ENCODE data around the gene SPRYD7. TPM values are rescaled to one million over a fixed set of nuclear protein-coding genes. Genes with fewer than 3 reads are reported as not detected.

SPRYD7 gene
- total and polyA plus RNA-seq, 2 of the 13 experiments (the other 11 are each of a cell fraction or from before 2014, with no cell fraction given), result 2.7 to 5.9 TPM

GRCh38 chr13:49893591-49893990 lies 42.5 kb downstream of the SPRYD7 start (continued):
- TF ChIP-seq FOXP4 (CRISPR knock-in tag; IDR thresholded peaks at IDR 0.05) (peak; percentile 48; the same call in 1 of the 2 replicates), ZNF800 (CRISPR knock-in tag; IDR thresholded peaks at IDR 0.05) (0 out of 2 replicates have a peak, but pooled peaks have one; percentile 25), SOX5 (CRISPR knock-in tag; IDR thresholded peaks at IDR 0.05; ENCODE audit: borderline replicate concordance) (peak; percentile 50; the same call in 1 of the 2 replicates), MYC (CRISPR knock-in tag; IDR thresholded peaks at IDR 0.05; ENCODE audit: borderline replicate concordance) (0 out of 2 replicates have a peak, but pooled peaks have one; percentile 26), BCL6 (CRISPR knock-in tag; IDR thresholded peaks at IDR 0.05) (peak; percentile 92), NR2F2 (IDR thresholded peaks at IDR 0.05; ENCODE audit: borderline replicate concordance, low read depth) (peak; percentile 64), CBX5 (CRISPR knock-in tag; IDR thresholded peaks at IDR 0.05; ENCODE audit: borderline replicate concordance) (peak; percentile 70; the same call in 1 of the 2 replicates), KMT2B (CRISPR knock-in tag; IDR thresholded peaks at IDR 0.05) (no peak), MTA1 (CRISPR knock-in tag; IDR thresholded peaks at IDR 0.05; ENCODE audit: borderline replicate concordance) (no peak), HNRNPLL (IDR thresholded peaks at IDR 0.05; ENCODE audit: low read depth, low read length, poor library complexity, severe bottlenecking) (no peak), ATF4 (CRISPR knock-in tag; IDR thresholded peaks at IDR 0.05) (peak in 1 of 2 experiments; percentile 96; a peak in 2 of 4 replicates), NFYC (CRISPR knock-in tag; IDR thresholded peaks at IDR 0.05) (no peak), HDAC1 (CRISPR knock-in tag; IDR thresholded peaks at IDR 0.05) (peak; percentile 37; the same call in 1 of the 2 replicates), ZNF614 (CRISPR knock-in tag; IDR thresholded peaks at IDR 0.05; ENCODE audit: borderline replicate concordance) (0 out of 2 replicates have a peak, but pooled peaks have one; percentile 45), HOXA3 (CRISPR knock-in tag; IDR thresholded peaks at IDR 0.05) (0 out of 2 replicates have a peak, but pooled peaks have one; percentile 23), FOXK1 (CRISPR knock-in tag; IDR thresholded peaks at IDR 0.05; ENCODE audit: borderline replicate concordance, low read depth) (peak; percentile 56; the same call in 1 of the 2 replicates), RXRB (CRISPR knock-in tag; IDR thresholded peaks at IDR 0.05; ENCODE audit: borderline replicate concordance) (0 out of 2 replicates have a peak, but pooled peaks have one; percentile 37), ZNF503 (CRISPR knock-in tag; IDR thresholded peaks at IDR 0.05) (no peak), FOXO1 (CRISPR knock-in tag; IDR thresholded peaks at IDR 0.05) (peak; percentile 65), HNF1B (CRISPR knock-in tag; IDR thresholded peaks at IDR 0.05) (peak; percentile 66), HNF4A (CRISPR knock-in tag; IDR thresholded peaks at IDR 0.05) (peak; percentile 88), ZNF580 (CRISPR knock-in tag; IDR thresholded peaks at IDR 0.05; ENCODE audit: borderline replicate concordance, low read depth) (0 out of 2 replicates have a peak, but pooled peaks have one; percentile 20)
